Measurements from ENCODE around the gene EVC. TPM values are rescaled to one million over a fixed set of nuclear protein-coding genes. Genes with fewer than 3 reads are reported as not detected.

The EVC gene
- total RNA-seq, 4 donors from 2014 or later: 12.2 to 24.1 (median 22.3) TPM

GRCh38 chr4:5757954-5758353 is 47.0 kb downstream of the EVC start:
- intact Hi-C loops (cut with DNase I; ENCODE audit: low total_unique reads): no loop called here
- H3K4me3 ChIP-seq (ENCODE audit: low read depth, poor library complexity, severe bottlenecking): no peak overlapping the region
- TF ChIP-seq CTCF (IDR thresholded peaks at IDR 0.05): no peak
- TF ChIP-seq POLR2A (IDR thresholded peaks at IDR 0.05): no peak
- 91 to 95% methylated on average over 10 of the region's 10 CpGs for WGBS, 2 donors
- peak in 1 of 2 donors; percentile 63 for DNase-seq (ENCODE audit: low spot score in 2 of 2)

- WGBS, 2 donors: 56 to 57% methylated on average over 7 of the region's 7 CpGs
- intact Hi-C loops (cut with DNase I; ENCODE audit: low total_unique reads): no loop called here
- TF ChIP-seq POLR2A (IDR thresholded peaks at IDR 0.05) (no peak), CTCF (IDR thresholded peaks at IDR 0.05) (no peak)
Observed at GRCh38 chr4:5758741-5759140, 47.7 kb downstream of the EVC start.

GRCh38 chr4:5759236-5760075 is 48.5 kb downstream of the EVC start:
- DNase-seq (ENCODE audit: low spot score in 2 of 2): peak in 1 of 2 donors; percentile 70
- no peak for TF ChIP-seq POLR2A (IDR thresholded peaks at IDR 0.05)
- no peak for TF ChIP-seq CTCF (IDR thresholded peaks at IDR 0.05)
- no peak overlapping the region for H3K4me3 ChIP-seq (ENCODE audit: low read depth, poor library complexity, severe bottlenecking)
- 88 to 92% methylated on average over 22 of the region's 22 CpGs for WGBS, 2 donors
- intact Hi-C loops (cut with DNase I; ENCODE audit: low total_unique reads): no loop called here

More at GRCh38 chr4:5758741-5759140, 47.7 kb downstream of the EVC start:
- peak; percentile 37 to 71 for DNase-seq (ENCODE audit: low spot score in 2 of 2)
- no peak overlapping the region for H3K4me3 ChIP-seq (ENCODE audit: low read depth, poor library complexity, severe bottlenecking)

GRCh38 chr4:5760246-5760645 is 49.2 kb downstream of the EVC start:
- 93 to 96% methylated on average over 5 of the region's 5 CpGs for WGBS, 2 donors
- peak in 1 of 2 donors; percentile 60 for DNase-seq (ENCODE audit: low spot score in 2 of 2)
- intact Hi-C loops (cut with DNase I; ENCODE audit: low total_unique reads): no loop called here
- no peak for TF ChIP-seq CTCF (IDR thresholded peaks at IDR 0.05)
- TF ChIP-seq POLR2A (IDR thresholded peaks at IDR 0.05): no peak
- H3K4me3 ChIP-seq (ENCODE audit: low read depth, poor library complexity, severe bottlenecking): no peak overlapping the region

GRCh38 chr4:5760936-5761480 is 50.0 kb downstream of the EVC start:
- intact Hi-C loops (cut with DNase I; ENCODE audit: low total_unique reads): no loop called here
- H3K4me3 ChIP-seq (ENCODE audit: low read depth, poor library complexity, severe bottlenecking): no peak overlapping the region
- 90 to 92% methylated on average over 9 of the region's 9 CpGs for WGBS, 2 donors
- TF ChIP-seq CTCF (IDR thresholded peaks at IDR 0.05): no peak
- no peak for TF ChIP-seq POLR2A (IDR thresholded peaks at IDR 0.05)
- DNase-seq (ENCODE audit: low spot score in 2 of 2): peak in 1 of 2 donors; percentile 49

All from lower leg skin (tissue), 4 donors.